KMS-11 (cell line): ENCODE measurements around the gene PLN.

Experiments used
- H2AFZ ChIP-seq: fragments of 200-600 bp; sonication (generic); 2 replicates; pipeline ENCODE4 v1.6.1; 2016; ENCODE audit warnings: antibody characterized with exemption, mixed run types, low read depth
- H3K27ac ChIP-seq: fragments of 200-600 bp; sonication (generic); 2 replicates; pipeline ENCODE4 v1.6.1; 2016; ENCODE audit warnings: mild to moderate bottlenecking, mixed run types
- H3K27me3 ChIP-seq: fragments of 200-600 bp; sonication (generic); 2 replicates; pipeline ENCODE4 v1.6.1; 2017; ENCODE audit warnings: mild to moderate bottlenecking, low read depth, mixed run types, moderate library complexity; ENCODE audit not compliant: insufficient read depth
- H3K36me3 ChIP-seq: fragments of 200-600 bp; sonication (generic); 2 replicates; pipeline ENCODE4 v1.6.1; 2017; ENCODE audit warnings: mild to moderate bottlenecking, mixed run types; ENCODE audit not compliant: insufficient read depth
- H3K4me1 ChIP-seq: fragments of 200-600 bp; sonication (generic); 2 replicates; pipeline ENCODE4 v1.6.1; 2016; ENCODE audit warnings: mild to moderate bottlenecking, low read depth, mixed run types; ENCODE audit not compliant: poor library complexity, severe bottlenecking
- H3K4me2 ChIP-seq: fragments of 200-600 bp; sonication (generic); 2 replicates; pipeline ENCODE4 v1.7.0; 2016; ENCODE audit warnings: mild to moderate bottlenecking, mixed run types
- H3K4me3 ChIP-seq: fragments of 200-600 bp; sonication (generic); IDR thresholded peaks from 2 replicates; pipeline ENCODE4 v1.6.1; 2017; ENCODE audit warnings: low read depth, low read length, mixed read lengths; ENCODE audit not compliant: insufficient read depth
- H3K79me2 ChIP-seq: fragments of 200-600 bp; sonication (generic); 2 replicates; pipeline ENCODE4 v1.6.1; 2016; ENCODE audit warnings: low read depth, mixed run types; ENCODE audit not compliant: insufficient read depth
- H3K9ac ChIP-seq: fragments of 200-600 bp; sonication (generic); 2 replicates; pipeline ENCODE4 v1.6.1; 2016; ENCODE audit warnings: mild to moderate bottlenecking, mixed run types
- H4K20me1 ChIP-seq: fragments of 200-600 bp; sonication (generic); 2 replicates; pipeline ENCODE4 v1.6.1; 2016; ENCODE audit warnings: mild to moderate bottlenecking, mixed run types; ENCODE audit not compliant: insufficient read depth
- TF ChIP-seq, protein P1 (sequence below): fragments of 200-600 bp; sonication (generic); conservative IDR thresholded peaks from 2 replicates; pipeline ENCODE4 v1.6.1; 2017; ENCODE audit warnings: low read depth, mild to moderate bottlenecking, antibody characterized with exemption, low read length, moderate library complexity, mixed read lengths

Gene PLN

DNA sequence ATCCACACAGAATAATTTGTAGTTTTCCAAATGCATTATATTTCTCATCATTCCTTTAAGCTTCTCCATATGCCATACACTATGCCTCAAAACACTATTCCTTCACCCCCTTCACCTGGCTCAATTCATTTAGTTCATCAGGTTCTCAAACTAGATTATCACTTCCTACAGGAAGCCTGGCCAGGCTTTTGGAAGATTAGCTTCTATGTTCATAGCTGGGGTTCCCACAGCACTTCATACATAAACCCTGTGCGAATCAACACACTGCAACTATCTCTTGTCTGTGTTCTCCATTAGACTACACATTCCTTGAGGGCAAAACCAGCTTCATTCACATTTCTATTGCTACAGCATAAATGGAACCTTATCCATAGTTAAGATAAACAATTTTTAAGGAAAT, 40.5 kb upstream of the PLN start:
- H3K9ac ChIP-seq: no peak overlapping the region
- no peak overlapping the region for H3K27ac ChIP-seq
- H4K20me1 ChIP-seq: no peaks in the 10 kb centered on the region
- H2AFZ ChIP-seq: no peak overlapping the region
- H3K4me1 ChIP-seq: no peaks in the 10 kb centered on the region
- H3K4me2 ChIP-seq: no peak overlapping the region
- H3K36me3 ChIP-seq: no peaks in the 10 kb centered on the region
- H3K4me3 ChIP-seq: no peak overlapping the region
- H3K27me3 ChIP-seq: no peaks in the 10 kb centered on the region
- TF ChIP-seq, protein P1, sequence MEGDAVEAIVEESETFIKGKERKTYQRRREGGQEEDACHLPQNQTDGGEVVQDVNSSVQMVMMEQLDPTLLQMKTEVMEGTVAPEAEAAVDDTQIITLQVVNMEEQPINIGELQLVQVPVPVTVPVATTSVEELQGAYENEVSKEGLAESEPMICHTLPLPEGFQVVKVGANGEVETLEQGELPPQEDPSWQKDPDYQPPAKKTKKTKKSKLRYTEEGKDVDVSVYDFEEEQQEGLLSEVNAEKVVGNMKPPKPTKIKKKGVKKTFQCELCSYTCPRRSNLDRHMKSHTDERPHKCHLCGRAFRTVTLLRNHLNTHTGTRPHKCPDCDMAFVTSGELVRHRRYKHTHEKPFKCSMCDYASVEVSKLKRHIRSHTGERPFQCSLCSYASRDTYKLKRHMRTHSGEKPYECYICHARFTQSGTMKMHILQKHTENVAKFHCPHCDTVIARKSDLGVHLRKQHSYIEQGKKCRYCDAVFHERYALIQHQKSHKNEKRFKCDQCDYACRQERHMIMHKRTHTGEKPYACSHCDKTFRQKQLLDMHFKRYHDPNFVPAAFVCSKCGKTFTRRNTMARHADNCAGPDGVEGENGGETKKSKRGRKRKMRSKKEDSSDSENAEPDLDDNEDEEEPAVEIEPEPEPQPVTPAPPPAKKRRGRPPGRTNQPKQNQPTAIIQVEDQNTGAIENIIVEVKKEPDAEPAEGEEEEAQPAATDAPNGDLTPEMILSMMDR: no peak
- no peaks in the 10 kb centered on the region for H3K79me2 ChIP-seq

DNA sequence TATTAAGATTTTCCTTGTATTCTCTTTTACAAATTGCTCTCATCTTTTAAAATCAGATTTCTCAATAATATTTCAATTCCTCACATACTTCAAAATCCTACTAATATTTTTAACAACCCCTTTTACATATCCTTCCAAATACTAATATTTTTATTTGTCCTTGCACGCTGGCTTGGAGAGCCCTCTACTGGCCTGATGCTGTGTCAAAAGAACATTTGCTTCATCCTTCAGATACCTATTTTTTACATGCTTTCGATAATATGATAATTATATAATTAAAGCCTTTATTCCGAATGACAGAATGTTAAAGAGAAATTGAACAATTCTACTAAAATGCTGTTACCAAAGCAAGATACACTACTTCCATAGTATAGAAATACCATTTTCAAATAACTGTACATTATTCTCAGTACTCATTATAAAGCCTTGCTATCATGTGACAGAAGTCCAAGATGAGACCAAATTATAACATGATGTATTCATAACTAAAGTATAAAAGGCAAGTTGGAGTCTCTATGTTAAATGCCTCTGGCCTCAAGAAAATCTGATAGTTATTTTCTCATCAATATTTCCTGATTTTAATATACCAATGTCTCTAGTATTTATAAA, 39.0 kb upstream of the PLN start:
- Histone ChIP-seq H3K4me3 (no peak overlapping the region), H2AFZ (no peak overlapping the region), H3K9ac (no peak overlapping the region)

DNA sequence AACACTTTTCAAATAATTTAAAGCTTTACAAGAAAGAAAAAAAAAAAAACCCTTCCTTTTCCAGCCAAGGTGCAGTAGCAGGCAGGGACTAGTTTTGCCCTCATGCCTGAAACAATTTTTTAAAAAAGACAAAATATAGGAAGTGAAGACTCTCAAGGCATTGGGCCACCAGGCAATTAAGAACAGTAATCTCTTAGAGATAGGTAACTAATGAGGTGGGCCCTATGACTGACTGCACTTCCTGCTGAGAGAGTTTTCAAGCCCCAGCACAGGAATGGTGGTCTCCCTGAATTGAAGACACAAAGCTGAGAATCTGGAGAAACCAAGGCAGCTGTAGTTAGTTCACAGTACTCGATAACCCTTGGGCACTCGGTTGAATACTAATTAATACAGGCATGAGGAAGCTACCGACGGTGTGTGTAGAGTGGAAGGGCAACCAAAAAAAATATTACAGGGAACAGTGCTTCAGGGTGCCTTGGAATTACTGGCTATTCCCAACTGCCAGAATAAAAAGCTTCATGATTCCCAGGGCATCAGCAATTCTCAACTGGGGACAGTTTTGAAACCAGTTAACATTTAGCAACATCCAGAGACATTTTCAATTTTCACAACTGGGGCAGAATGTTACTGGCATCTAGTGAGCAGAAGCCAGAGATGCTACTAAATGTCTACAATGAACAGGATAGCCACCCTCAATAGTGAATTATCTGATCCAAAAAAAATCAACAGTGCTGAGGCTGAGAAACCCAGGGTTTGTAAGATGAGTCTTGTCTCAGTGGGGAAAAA, 36.0 kb upstream of the PLN start:
- Histone ChIP-seq H3K4me3 (no peak overlapping the region), H3K27ac (no peak overlapping the region), H3K36me3 (no peaks in the 10 kb centered on the region), H3K79me2 (no peaks in the 10 kb centered on the region), H3K9ac (no peak overlapping the region), H4K20me1 (no peaks in the 10 kb centered on the region), H3K27me3 (no peaks in the 10 kb centered on the region), H3K4me2 (no peak overlapping the region), H3K4me1 (no peaks in the 10 kb centered on the region), H2AFZ (no peak overlapping the region)
- TF ChIP-seq, protein P1: no peak

More for the DNA sequence above, 39.0 kb upstream of the PLN start:
- Histone ChIP-seq H3K27me3 (no peaks in the 10 kb centered on the region), H3K4me1 (no peaks in the 10 kb centered on the region), H4K20me1 (no peaks in the 10 kb centered on the region), H3K4me2 (no peak overlapping the region), H3K79me2 (no peaks in the 10 kb centered on the region), H3K27ac (no peak overlapping the region), H3K36me3 (no peaks in the 10 kb centered on the region)
- TF ChIP-seq, protein P1: peak; percentile 51; the same call in 1 of the 2 replicates

DNA sequence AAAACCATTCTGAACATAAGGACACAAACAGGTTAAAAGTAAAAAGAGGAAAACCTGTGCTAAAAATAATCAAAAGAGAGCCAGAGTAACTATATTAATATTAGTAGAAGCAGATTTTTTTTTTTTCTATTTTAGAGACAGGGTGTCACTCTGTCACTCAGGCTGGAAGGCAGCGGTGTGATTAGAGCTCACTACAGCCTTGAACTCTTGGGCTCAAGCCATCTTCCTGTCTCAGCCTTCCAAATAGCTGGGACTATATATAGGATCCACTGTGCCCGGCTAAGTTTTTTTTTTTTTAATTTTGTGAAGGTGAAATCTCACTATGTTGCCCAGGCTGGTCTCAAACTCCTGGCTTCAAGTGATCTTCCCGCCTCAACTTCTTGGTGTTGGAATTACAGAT, 33.4 kb upstream of the PLN start:
- no peak overlapping the region for H2AFZ ChIP-seq
- H4K20me1 ChIP-seq: no peaks in the 10 kb centered on the region

More for the DNA sequence above, 33.4 kb upstream of the PLN start:
- Histone ChIP-seq H3K27me3 (no peaks in the 10 kb centered on the region), H3K4me1 (no peaks in the 10 kb centered on the region), H3K9ac (no peak overlapping the region), H3K4me2 (no peak overlapping the region), H3K4me3 (no peak overlapping the region), H3K79me2 (no peaks in the 10 kb centered on the region), H3K36me3 (no peaks in the 10 kb centered on the region), H3K27ac (no peak overlapping the region)
- TF ChIP-seq, protein P1: no peak
